HepG2 (cell line): ENCODE results near the gene ZC3H18. TPM values are rescaled to one million over a fixed set of nuclear protein-coding genes. Genes with fewer than 3 reads are reported as not detected.

Source experiments
- FOXO4 ChIP-seq: sonication (generic); formaldehyde crosslinking; conservative IDR thresholded peaks from 2 replicates; pipeline ENCODE4 v1.8.1; 2023; ENCODE audit warnings: missing genetic modification reagents
- ZNF121 ChIP-seq: sonication (generic); formaldehyde crosslinking; IDR thresholded peaks from 2 replicates; pipeline ENCODE4 v1.5.0; 2020; ENCODE audit warnings: mild to moderate bottlenecking, missing genetic modification reagents
- ZNF407 ChIP-seq: sonication (generic); formaldehyde crosslinking; IDR thresholded peaks from one replicate; pipeline ENCODE4 v1.5.1; 2020; ENCODE audit warnings: mild to moderate bottlenecking, missing genetic modification reagents; ENCODE audit errors: not compliant biosample characterization
- ZNF646 ChIP-seq: sonication (generic); formaldehyde crosslinking; IDR thresholded peaks from 2 replicates; pipeline ENCODE4 v1.9.0; 2021; ENCODE audit warnings: mild to moderate bottlenecking, missing genetic modification reagents
- polyA plus RNA-seq, 8 experiments: library from polyadenylated mRNA; depleted of rRNA in 3 of 8; stranded (reverse) in 7 of 8; unstranded in 1 of 8; fragments of >200 nt; fragmentation: Illumina TruSeq in 4 of 8; extraction: Trizol in 4 of 8; gene quantifications; 2 replicates each; pipeline versions ENCODE4 v1.2.1 to v1.2.3, GENCODE V29; 2011 to 2016; ENCODE audit warnings: low read depth in 4 of 8, missing spikeins in 1 of 8, mixed read lengths in 1 of 8; ENCODE audit not compliant: insufficient read depth in 1 of 8
- total RNA-seq, 5 experiments: library from RNA; depleted of rRNA; stranded (reverse); fragments of >200 nt; fragmentation: Illumina TruSeq; extraction: Trizol; gene quantifications; 2 replicates each; pipeline ENCODE4 v1.2.3, GENCODE V29; 2016; ENCODE audit warnings: low read depth in 1 of 5

Gene ZC3H18
- total and polyA plus RNA-seq, 2 of the 13 experiments (the other 11 are each of a cell fraction or from before 2014, with no cell fraction given) = 11.2 to 27.4 TPM

GRCh38 chr16:88595921-88596320, 25.7 kb downstream of the ZC3H18 start (continued):
- TF ChIP-seq ZNF646 (CRISPR knock-in tag) (no peak), ZNF407 (CRISPR knock-in tag) (no peak), FOXO4 (no peak), ZNF121 (no peak)
